Fibroblast of villous mesenchyme (primary cell): ENCODE data around the gene CRYBB1. TPM values are rescaled to one million over a fixed set of nuclear protein-coding genes. Genes with fewer than 3 reads are reported as not detected.

ENCODE experiments used
- DNase-seq: peaks from one replicate; pipeline ENCODE4 v3.0.0-alpha.2; 2010; ENCODE audit warnings: low read depth
- H3K4me3 ChIP-seq: 2 replicates; pipeline ENCODE4 v1.5.1; 2011; ENCODE audit warnings: low read depth, mild to moderate bottlenecking, low read length
- total RNA-seq: library from RNA; depleted of rRNA; stranded (reverse); fragments of >200 nt; gene quantifications from 2 replicates; pipeline ENCODE4 v1.2.3, GENCODE V29; 2012
- TF ChIP-seq, protein P1 (sequence below): IDR thresholded peaks from 2 replicates; pipeline ENCODE4 v1.5.1; 2012; ENCODE audit warnings: low read depth, mild to moderate bottlenecking, low read length; ENCODE audit not compliant: insufficient read depth

The CRYBB1 gene
- total RNA-seq, 1 donor, result not detected

DNA sequence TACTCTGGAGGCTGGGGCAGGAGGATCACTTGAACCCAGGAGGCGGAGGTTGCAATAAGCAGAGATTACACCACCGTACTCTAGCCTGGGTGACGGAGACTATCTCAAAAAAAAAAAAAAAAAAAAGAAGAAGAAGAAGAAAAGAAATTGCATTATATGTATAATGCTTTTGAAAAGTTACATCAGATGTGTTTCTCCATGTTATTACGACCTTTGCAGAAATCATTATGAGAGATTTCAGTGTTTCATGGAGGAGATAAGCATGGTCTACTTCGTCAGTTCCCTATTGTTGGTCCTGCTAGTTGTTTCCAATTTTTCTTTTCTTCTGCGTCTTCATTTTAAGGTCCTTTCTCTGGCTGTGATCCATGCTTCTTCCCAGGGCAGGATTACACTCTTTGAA, 42.5 kb upstream of the CRYBB1 start:
- TF ChIP-seq, protein P1, sequence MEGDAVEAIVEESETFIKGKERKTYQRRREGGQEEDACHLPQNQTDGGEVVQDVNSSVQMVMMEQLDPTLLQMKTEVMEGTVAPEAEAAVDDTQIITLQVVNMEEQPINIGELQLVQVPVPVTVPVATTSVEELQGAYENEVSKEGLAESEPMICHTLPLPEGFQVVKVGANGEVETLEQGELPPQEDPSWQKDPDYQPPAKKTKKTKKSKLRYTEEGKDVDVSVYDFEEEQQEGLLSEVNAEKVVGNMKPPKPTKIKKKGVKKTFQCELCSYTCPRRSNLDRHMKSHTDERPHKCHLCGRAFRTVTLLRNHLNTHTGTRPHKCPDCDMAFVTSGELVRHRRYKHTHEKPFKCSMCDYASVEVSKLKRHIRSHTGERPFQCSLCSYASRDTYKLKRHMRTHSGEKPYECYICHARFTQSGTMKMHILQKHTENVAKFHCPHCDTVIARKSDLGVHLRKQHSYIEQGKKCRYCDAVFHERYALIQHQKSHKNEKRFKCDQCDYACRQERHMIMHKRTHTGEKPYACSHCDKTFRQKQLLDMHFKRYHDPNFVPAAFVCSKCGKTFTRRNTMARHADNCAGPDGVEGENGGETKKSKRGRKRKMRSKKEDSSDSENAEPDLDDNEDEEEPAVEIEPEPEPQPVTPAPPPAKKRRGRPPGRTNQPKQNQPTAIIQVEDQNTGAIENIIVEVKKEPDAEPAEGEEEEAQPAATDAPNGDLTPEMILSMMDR, result no peak
- DNase-seq, result no peak

DNA sequence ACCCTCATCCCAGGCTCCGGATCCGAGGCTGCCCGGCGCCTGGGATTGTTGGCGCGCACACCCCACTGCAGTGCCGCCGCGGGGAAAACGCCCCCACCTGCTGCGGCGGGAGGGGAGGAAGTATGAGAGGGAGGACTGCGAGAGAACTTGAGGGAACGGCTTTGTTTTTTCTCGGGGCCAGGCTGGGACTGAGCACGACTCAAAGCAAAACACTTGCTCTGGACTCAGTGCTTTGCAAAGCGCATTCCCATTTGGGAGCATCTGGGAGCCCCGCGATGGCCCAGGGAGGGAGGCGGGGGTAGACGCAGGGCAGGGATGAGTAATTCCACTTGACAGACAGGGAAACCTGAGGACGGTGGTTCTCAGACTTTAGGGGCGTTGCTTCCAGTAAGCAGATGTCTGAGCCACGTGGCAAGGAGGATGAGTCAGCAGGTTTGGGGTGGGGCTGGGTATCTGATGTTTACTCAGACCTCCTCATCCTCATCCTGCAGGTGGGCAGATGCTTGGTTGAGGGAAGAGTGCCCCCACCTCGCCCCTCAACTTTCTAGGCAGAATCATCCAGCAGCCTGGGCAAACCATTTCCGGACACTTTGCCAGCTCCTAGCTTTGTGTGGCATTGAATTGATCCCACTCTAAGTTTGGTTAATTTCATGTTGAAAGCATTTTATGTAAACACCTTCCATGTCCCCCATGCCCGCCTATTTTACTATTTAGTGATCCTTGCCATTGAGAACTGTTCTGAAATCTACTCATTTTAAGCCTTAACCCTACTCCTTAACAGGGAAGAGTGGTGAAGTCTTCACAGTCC, 41.0 kb upstream of the CRYBB1 start:
- DNase-seq, result peak; percentile 92
- H3K4me3 ChIP-seq, result peak overlapping the region; percentile 42
- TF ChIP-seq, protein P1, result no peak

More for the DNA sequence above, 42.5 kb upstream of the CRYBB1 start:
- no peak overlapping the region for H3K4me3 ChIP-seq

DNA sequence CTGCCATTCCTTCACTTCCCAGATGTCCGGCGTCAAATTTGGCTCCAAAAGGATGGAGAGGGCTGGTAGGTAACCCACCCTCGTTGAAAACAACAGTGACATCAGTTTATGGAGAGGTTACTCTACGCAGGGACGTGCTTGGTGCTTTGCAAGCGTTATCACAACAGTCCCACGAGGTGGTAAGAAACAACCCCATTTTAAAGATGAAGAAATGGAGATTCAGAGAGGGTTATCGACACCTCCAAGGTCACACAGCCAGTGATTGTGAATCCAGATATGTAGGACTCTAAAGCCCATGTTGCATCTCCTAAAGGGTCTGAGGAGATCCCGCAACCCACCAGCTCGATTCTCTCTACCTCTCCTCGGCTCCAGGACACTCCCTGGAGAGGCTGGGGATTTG, 40.3 kb upstream of the CRYBB1 start:
- DNase-seq, result no peak
- peak overlapping the region; percentile 42 for H3K4me3 ChIP-seq
- TF ChIP-seq, protein P1, result no peak

DNA sequence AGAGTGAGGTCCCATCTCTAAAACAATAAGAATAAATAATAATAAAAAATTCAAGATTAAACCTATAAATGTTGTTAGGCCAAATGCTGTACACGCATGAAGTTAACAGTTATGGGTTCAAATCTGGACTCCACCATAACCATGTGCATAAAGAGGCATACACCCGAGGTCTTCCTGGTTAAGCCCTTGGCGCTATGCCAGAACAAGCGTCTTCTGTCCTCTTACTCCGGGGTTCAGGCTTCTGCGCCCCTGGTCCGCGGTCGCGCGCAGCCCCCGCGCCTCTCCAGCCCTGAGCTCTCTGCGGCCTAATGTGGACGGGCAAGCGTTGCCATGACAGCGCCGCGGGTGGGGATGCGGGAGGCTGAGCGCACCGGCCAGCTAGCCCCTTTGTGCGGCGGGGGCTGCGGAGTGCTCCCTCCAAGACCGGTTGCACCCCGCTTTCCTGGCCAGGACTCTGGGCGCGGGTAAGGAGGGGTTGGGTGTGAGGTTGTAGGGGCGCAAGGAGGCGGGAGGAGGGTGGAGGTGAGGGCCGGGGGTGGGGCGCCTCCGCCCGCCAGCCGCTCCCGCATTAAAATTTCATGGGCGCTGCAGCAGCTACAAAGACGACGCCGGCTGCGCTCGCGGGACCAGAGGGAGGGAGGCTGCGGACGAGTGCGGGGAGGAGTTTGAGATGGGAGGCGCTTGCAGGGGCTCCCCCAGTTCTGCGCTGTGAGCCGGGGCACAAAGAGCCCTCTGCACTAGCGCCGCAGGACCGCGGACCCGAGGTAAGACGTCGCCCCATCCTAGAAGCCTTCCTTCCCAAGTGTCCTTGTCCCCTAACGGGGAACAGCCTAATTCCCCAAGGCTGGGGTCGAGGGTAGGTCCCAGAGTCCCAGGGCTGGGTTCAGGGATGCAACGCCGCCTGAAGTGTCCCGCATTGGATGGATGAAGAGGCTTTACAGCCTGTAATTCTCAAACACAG, 39.3 kb upstream of the CRYBB1 start, which contains the start of gene MIAT:
MIAT (plus strand) TSS at position 698 of the 961 bp plus-strand sequence.
- TF ChIP-seq, protein P1, result no peak
- H3K4me3 ChIP-seq, result peak within 1 kb of the TSS; percentile 57
- DNase-seq, result peak; percentile 30

DNA sequence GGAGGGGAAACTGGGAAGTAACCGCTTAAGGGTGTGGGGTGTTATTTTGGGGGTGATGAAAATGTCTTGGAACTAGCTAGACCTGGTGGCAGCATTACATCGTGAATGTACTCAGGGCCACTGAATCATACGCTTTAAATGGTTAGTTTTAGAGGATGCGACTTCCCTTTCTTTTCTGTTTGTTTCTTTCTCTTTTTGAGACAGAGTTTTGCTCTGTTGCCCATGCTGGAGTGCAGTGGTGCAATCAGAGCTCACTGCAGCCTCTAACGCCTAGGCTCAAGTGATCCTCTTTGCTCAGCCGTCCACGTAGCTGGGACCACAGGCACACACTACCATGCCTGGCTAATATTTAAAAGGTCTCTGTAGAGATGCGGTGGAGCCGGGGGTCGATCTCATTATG, 34.0 kb upstream of the CRYBB1 start:
- TF ChIP-seq, protein P1, result no peak
- DNase-seq, result no peak
- H3K4me3 ChIP-seq, result no peak overlapping the region

DNA sequence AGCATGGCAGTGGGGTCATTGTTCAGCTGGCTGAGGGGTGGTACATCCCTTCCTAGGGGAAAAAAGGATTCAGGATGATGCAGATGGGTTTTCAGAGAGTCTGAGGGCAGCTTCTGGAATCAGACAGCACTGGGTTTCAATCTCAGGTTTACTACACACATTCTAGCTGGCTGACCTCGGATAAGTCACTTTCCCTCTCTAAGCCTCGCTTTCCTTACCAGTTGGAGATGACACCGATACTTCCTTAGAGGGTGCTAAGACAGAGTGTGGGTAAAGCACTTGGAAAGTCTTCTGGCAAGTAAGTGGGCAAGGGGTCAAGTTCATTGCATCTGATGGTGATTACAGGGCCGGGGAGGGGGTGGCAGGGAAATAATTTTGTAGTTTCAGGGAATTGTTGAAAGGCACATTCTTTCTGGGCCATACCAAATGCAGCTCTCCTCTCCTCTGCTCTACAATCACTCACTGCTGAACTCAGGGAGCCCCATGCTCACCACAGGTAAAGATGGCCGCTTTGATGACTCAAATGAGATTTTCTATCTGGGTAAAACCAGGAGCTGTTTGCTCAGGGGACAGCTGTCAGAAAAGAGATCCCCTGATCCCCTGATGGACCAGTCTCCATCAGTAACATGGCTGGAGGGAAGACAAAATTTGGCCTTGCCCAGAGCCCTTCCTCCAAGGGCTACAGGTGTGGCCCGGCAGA, 33.0 kb upstream of the CRYBB1 start:
- DNase-seq, result no peak
- H3K4me3 ChIP-seq, result no peak overlapping the region
- TF ChIP-seq, protein P1, result no peak
